ENCODE data around the gene SPATS2. TPM values are rescaled to one million over a fixed set of nuclear protein-coding genes. Genes with fewer than 3 reads are reported as not detected.

SPATS2 gene
- total and polyA plus RNA-seq, 7 donors, result 6.9 to 32.1 (median 11.7) TPM

DNA sequence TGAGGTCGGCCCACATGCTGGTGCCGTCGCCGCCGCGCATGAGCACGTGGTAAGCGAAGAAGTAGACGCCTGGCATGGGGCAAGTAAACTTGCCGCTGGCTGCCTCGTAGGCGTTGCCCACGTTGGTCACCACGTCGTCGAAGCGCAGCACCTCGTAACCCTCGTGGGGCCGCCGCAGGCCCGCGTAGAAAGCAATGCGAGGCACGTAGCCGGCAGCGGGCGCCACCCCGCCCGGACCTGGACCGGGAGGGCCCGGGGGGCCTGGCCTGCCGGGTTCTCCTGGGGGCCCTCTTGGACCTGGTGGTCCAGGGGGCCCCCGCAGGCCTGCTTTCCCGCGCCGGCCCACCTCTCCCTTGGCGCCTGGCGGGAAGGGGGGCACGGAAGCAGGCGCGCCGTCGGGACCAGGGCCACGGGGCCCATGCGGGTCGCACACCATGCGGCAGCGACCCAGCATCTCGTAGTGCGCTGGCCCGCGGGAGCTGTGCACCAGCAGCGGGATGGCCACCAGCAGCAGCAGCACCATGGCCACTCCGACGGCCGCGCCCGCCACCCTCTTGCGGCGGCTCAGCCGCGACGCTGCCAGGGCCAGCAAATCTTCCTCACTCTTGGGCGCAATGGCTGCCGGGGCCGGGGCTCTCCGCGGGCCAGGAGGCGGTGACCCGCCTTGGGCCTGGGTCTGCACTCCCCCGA lies 31.2 kb upstream of the SPATS2 start:
- intact Hi-C loops (cut with DNase I), result loop anchor here (5.0 kb wide), 1 partner anchor 49 kb away; no protein-coding TSS in a partner anchor
- Histone ChIP-seq H3K27ac (no peak overlapping the region), H3K9me3 (no peaks in the 10 kb centered on the region)

DNA sequence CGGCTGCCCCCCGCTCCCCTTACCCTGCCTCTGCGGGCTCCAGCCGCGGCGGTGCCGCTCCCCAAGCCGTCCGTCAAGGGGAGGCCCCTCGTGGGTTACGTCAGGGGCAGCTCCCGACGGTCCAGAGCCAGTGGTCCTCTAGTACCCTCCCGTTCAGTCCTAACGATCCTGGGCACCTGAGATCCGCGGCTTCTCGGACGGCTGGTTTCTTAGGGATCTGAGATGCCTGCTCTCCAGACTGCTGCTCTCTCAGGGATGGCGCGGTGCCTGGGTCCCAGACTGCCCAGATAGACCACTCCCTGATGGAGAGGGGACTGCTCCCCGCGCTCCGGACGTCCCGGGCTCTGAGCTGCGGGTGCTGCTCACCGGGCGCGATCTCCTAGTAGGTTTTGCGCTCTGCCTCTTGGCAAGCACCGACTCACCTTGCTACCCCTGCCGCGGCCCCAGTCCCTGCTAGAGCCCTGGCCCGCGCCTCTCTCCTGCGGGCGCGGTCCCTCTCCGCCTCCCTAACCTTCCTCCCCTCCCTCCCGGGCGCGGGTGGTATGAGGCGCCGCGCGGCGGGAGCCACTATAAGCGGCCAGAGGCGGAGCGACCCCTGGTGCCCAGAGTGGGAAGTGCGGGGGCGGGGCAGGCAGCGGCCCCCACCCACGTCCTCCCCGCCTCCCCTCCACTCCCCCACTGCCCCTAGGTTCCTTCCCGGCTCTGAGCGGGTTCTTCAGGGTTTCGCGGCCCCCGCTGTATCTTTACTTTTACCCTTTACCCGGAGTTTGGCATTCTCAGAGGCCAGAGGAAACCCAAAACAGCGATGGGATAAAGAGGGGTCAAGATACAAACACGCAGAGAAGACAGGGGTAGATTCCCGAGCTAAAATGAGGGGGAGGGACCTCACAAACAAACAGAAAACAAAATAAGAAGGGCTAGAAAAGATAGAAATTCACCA lies 30.3 kb upstream of the SPATS2 start, which contains the start of gene C1QL4:
Gene C1QL4, minus strand, starts transcription at position 544 of the 940 bp plus-strand sequence. CDS start 711 bp downstream, outside the sequence.
- WGBS, 2 donors, result 2 to 3% methylated on average over 65 of the region's 65 CpGs
- intact Hi-C loops (cut with DNase I), result loop anchor here (5.0 kb wide), 1 partner anchor 50 kb away; no protein-coding TSS in a partner anchor
- TF ChIP-seq, protein P1, sequence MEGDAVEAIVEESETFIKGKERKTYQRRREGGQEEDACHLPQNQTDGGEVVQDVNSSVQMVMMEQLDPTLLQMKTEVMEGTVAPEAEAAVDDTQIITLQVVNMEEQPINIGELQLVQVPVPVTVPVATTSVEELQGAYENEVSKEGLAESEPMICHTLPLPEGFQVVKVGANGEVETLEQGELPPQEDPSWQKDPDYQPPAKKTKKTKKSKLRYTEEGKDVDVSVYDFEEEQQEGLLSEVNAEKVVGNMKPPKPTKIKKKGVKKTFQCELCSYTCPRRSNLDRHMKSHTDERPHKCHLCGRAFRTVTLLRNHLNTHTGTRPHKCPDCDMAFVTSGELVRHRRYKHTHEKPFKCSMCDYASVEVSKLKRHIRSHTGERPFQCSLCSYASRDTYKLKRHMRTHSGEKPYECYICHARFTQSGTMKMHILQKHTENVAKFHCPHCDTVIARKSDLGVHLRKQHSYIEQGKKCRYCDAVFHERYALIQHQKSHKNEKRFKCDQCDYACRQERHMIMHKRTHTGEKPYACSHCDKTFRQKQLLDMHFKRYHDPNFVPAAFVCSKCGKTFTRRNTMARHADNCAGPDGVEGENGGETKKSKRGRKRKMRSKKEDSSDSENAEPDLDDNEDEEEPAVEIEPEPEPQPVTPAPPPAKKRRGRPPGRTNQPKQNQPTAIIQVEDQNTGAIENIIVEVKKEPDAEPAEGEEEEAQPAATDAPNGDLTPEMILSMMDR (IDR thresholded peaks at IDR 0.05), result peak; percentile 41 to 99 (median 72)
- no peak for TF ChIP-seq EP300 (IDR thresholded peaks at IDR 0.05)
- peaks cover 0 to 28% (median 16%) of the 10 kb centered on the region in 4 donors for H3K4me1 ChIP-seq
- H3K4me3 ChIP-seq, result peak within 1 kb of the TSS in 3 of 4 donors; percentile 23 to 39 (median 37)
- DNase-seq, result peak; percentile 85
- no peaks in the 10 kb centered on the region for H3K36me3 ChIP-seq
- peaks cover 37 to 96% (median 63%) of the 10 kb centered on the region in 3 donors for H3K27me3 ChIP-seq
- H3K27ac ChIP-seq, result no peak within 1 kb of the TSS
- H3K9me3 ChIP-seq, result no peaks in the 10 kb centered on the region

More for the DNA sequence above, 31.2 kb upstream of the SPATS2 start:
- H3K36me3 ChIP-seq, result no peaks in the 10 kb centered on the region
- H3K27me3 ChIP-seq, result peaks cover 37 to 96% (median 63%) of the 10 kb centered on the region in 3 donors
- H3K4me1 ChIP-seq, result peaks cover 0 to 33% (median 21%) of the 10 kb centered on the region in 4 donors
- no peak for TF ChIP-seq POLR2A (IDR thresholded peaks at IDR 0.05)
- TF ChIP-seq, protein P1 (IDR thresholded peaks at IDR 0.05), result no peak
- TF ChIP-seq POLR2AphosphoS5 (IDR thresholded peaks at IDR 0.05), result no peak
- no peak for TF ChIP-seq EP300 (IDR thresholded peaks at IDR 0.05)
- 13 to 20% methylated on average over 72 of the region's 72 CpGs for WGBS, 2 donors
- no peak overlapping the region for H3K4me3 ChIP-seq
- peak; percentile 58 for DNase-seq

DNA sequence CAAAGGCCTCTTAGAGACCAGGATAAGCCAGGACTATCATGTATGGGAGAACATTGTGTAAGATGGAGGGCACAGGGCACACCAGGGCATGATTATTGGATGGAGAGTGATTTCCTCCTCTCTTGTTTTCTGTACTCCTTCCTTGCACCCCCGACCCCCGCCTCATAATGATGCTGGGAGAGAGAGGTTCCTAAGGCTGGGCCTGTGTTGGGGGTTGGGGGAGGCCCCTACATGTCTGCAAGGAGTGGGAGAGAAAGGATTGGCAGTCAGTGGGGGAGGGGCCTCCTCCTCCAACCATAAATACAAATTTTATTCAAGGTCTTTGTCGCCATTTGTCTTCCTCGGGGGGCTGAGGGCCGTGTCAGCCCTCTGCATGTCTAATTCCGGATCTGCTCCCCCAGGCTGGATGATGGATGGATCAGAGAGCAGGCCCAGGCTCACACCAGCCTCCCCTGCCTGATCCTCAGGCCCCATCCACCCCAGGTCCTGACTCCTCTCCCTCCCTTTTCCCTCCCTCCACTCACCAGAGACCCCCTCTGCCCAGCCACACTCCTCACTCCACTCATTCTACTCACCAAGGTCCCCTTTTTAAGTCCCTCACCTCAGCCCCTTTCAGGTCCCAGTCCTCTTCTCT lies 28.3 kb upstream of the SPATS2 start:
- H3K36me3 ChIP-seq, result no peaks in the 10 kb centered on the region
- DNase-seq, result peak; percentile 34
- H3K4me3 ChIP-seq, result no peak overlapping the region
- intact Hi-C loops (cut with DNase I), result loop anchor here (5.0 kb wide), 1 partner anchor 52 kb away; no protein-coding TSS in a partner anchor
- peaks cover 0 to 33% (median 30%) of the 10 kb centered on the region in 4 donors for H3K4me1 ChIP-seq
- 36 to 71% methylated on average over 6 of the region's 6 CpGs for WGBS, 2 donors
- no peaks in the 10 kb centered on the region for H3K9me3 ChIP-seq
- no peak for TF ChIP-seq POLR2AphosphoS5 (IDR thresholded peaks at IDR 0.05)
- TF ChIP-seq, protein P1 (IDR thresholded peaks at IDR 0.05), result no peak
- TF ChIP-seq POLR2A (IDR thresholded peaks at IDR 0.05), result no peak
- no peak for TF ChIP-seq EP300 (IDR thresholded peaks at IDR 0.05)
- no peak overlapping the region for H3K27ac ChIP-seq
- H3K27me3 ChIP-seq, result peaks cover 36 to 96% (median 68%) of the 10 kb centered on the region in 3 donors

DNA sequence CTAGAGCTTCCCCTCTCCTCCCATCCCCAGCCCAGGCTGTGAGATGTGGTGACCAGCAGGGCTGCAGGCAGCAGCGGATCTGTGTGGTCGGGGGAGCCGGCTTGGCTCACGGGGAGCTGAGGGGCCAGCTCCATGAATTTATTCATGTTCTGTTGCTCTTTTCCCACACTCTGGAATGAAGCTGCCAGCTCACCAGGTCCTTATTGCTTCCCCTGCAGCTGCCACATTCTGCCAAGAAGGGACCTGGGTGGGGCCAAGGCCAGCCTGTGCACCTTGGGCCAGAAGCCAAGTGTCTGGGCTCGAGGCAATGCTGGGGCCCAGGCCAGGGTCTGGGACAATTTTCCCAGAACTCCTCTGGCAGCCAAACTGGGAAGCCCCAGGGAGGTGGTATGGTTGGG lies 27.8 kb upstream of the SPATS2 start:
- H3K4me1 ChIP-seq, result peaks cover 0 to 33% (median 30%) of the 10 kb centered on the region in 4 donors
- no peaks in the 10 kb centered on the region for H3K9me3 ChIP-seq
- TF ChIP-seq POLR2AphosphoS5 (IDR thresholded peaks at IDR 0.05) (no peak), EP300 (IDR thresholded peaks at IDR 0.05) (no peak), POLR2A (IDR thresholded peaks at IDR 0.05) (no peak)
- TF ChIP-seq, protein P1 (IDR thresholded peaks at IDR 0.05), result no peak
- no peak overlapping the region for H3K4me3 ChIP-seq
- WGBS, 2 donors, result 14 to 54% methylated on average over 5 of the region's 5 CpGs
- intact Hi-C loops (cut with DNase I), result loop anchor here (5.0 kb wide), 1 partner anchor 52 kb away; no protein-coding TSS in a partner anchor
- no peak overlapping the region for H3K27ac ChIP-seq
- no peaks in the 10 kb centered on the region for H3K36me3 ChIP-seq
- H3K27me3 ChIP-seq, result peaks cover 31 to 96% (median 68%) of the 10 kb centered on the region in 3 donors
- DNase-seq, result peak; percentile 59

Data from sigmoid colon (tissue), 7 donors.